HepG2 (cell line): ENCODE measurements around the gene CBLB. TPM values are rescaled to one million over a fixed set of nuclear protein-coding genes. Genes with fewer than 3 reads are reported as not detected.

Experiments used
- ATAC-seq: fragments of 200-7000 bp; cut with Tn5 transposase; 3 replicates; pipeline ENCODE4 v1.9.1; 2020; ENCODE audit warnings: mild to moderate bottlenecking, moderate library complexity
- BruUV-seq: library from RNA; stranded (reverse); fragments of 400-500 nt; replicated peaks from 2 replicates; lab custom pipeline; 2021; lab: Mats Ljungman, UMichigan
- CTCF ChIA-PET: fragments of 300-600 bp; formaldehyde crosslinking; extraction: SDS; loops from one replicate; lab custom pipeline; 2021; ENCODE audit warnings: low total read pairs, inconsistent platforms, low intra/inter-chr PET ratio; lab: Yijun Ruan, JAX
- POLR2A ChIA-PET: fragments of 350-600 bp; sonication (Branson Sonifier 250); formaldehyde crosslinking; loops from one replicate; lab custom pipeline; 2020; ENCODE audit warnings: antibody characterized with exemption, inconsistent platforms; lab: Yijun Ruan, JAX
- DNase-seq: peaks from one replicate; pipeline ENCODE4 v3.0.0-alpha.2; 2015; ENCODE audit warnings: low spot score
- FAIRE-seq: peaks from 3 replicates; lab custom pipeline; 2011; peaks lifted over from hg19 to GRCh38; lab: Jason Lieb, UNC
- H2AFZ ChIP-seq: one replicate; pipeline ENCODE4 v1.6.1; 2011; ENCODE audit warnings: low read length, inconsistent platforms
- H3K27ac ChIP-seq: fragments of 300-600 bp; 3 replicates; pipeline ENCODE4 v1.8.0; 2011; ENCODE audit warnings: mixed run types, mild to moderate bottlenecking, mixed read lengths, low read length, inconsistent platforms; ENCODE audit not compliant: insufficient read depth; ENCODE audit errors: extremely low read length
- H3K27me3 ChIP-seq, 2 experiments: fragments of 200-600 bp in 1 of 2; 2 replicates in 1 of 2; 3 replicates in 1 of 2; pipeline versions ENCODE4 v1.6.0 to v1.8.0; 2011; ENCODE audit warnings: low read length in 2 of 2, mild to moderate bottlenecking in 2 of 2, moderate library complexity in 2 of 2, inconsistent platforms in 1 of 2; ENCODE audit not compliant: insufficient read depth in 2 of 2, control insufficient read depth in 1 of 2
- H3K36me3 ChIP-seq, 2 experiments: fragments of 200-600 bp in 1 of 2; replicated peaks in 1 of 2; 2 replicates in 1 of 2; 3 replicates in 1 of 2; pipeline versions ENCODE4 v1.5.1 to v1.8.0; 2011; ENCODE audit warnings: low read length in 2 of 2, inconsistent platforms in 1 of 2; ENCODE audit not compliant: insufficient read depth in 2 of 2, control insufficient read depth in 1 of 2
- H3K4me1 ChIP-seq: 2 replicates; pipeline ENCODE4 v1.5.1; 2012; ENCODE audit warnings: low read length, inconsistent platforms; ENCODE audit not compliant: insufficient read depth
- H3K4me2 ChIP-seq: 2 replicates; pipeline ENCODE4 v1.6.0; 2011; ENCODE audit warnings: low read depth, low read length, inconsistent platforms
- H3K4me3 ChIP-seq, 3 experiments: fragments of 200-600 bp in 1 of 3; sonication (generic), shearing (Covaris generic) in 1 of 3; replicated peaks in 1 of 3; 2 replicates each; pipeline ENCODE4 v1.5.1; 2011 to 2016; ENCODE audit warnings: low read length in 3 of 3, inconsistent platforms in 2 of 3, low read depth in 2 of 3, mild to moderate bottlenecking in 2 of 3, control low read depth in 1 of 3, mixed read lengths in 1 of 3; ENCODE audit not compliant: insufficient read depth in 1 of 3
- H3K79me2 ChIP-seq: one replicate; pipeline ENCODE4 v1.6.1; 2011; ENCODE audit warnings: low read length, inconsistent platforms; ENCODE audit not compliant: insufficient read depth
- H3K9ac ChIP-seq: 2 replicates; pipeline ENCODE4 v1.6.0; 2011; ENCODE audit warnings: mild to moderate bottlenecking, low read depth, low read length, inconsistent platforms; ENCODE audit not compliant: insufficient read depth
- H3K9me3 ChIP-seq: 2 replicates; pipeline ENCODE4 v1.5.1; 2012; ENCODE audit warnings: mild to moderate bottlenecking, low read length
- H4K20me1 ChIP-seq: 2 replicates; pipeline ENCODE4 v1.6.0; 2011; ENCODE audit warnings: inconsistent platforms, mild to moderate bottlenecking, low read length, moderate library complexity; ENCODE audit not compliant: insufficient read depth
- CHCHD3 ChIP-seq: sonication (generic); formaldehyde crosslinking; IDR thresholded peaks from 2 replicates; pipeline ENCODE4 v1.8.0; 2022; ENCODE audit warnings: mild to moderate bottlenecking, missing genetic modification reagents, moderate library complexity
- E2F2 ChIP-seq: sonication (generic); formaldehyde crosslinking; IDR thresholded peaks from 2 replicates; pipeline ENCODE4 v1.4.0; 2020; ENCODE audit warnings: missing genetic modification reagents, borderline replicate concordance
- KDM1A ChIP-seq: IDR thresholded peaks from 2 replicates; pipeline ENCODE4 v1.6.1; 2016; ENCODE audit warnings: missing compliant biosample characterization
- NFIB ChIP-seq: sonication (generic); formaldehyde crosslinking; IDR thresholded peaks from 2 replicates; pipeline ENCODE4 v1.9.0; 2021; ENCODE audit warnings: missing genetic modification reagents, mild to moderate bottlenecking, borderline replicate concordance
- NONO ChIP-seq, 2 experiments: fragments of 450-650 bp in 1 of 2; sonication (generic) in 1 of 2; formaldehyde crosslinking in 1 of 2; IDR thresholded peaks in 1 of 2; conservative IDR thresholded peaks in 1 of 2; 2 replicates each; pipeline versions ENCODE4 v1.6.1 to v1.8.0; 2017 to 2022; ENCODE audit warnings: mild to moderate bottlenecking in 1 of 2, missing genetic modification reagents in 1 of 2, moderate library complexity in 1 of 2
- PHF5A ChIP-seq: IDR thresholded peaks from one replicate; pipeline ENCODE4 v1.6.1; 2018; ENCODE audit warnings: low read depth, missing genetic modification reagents; ENCODE audit not compliant: unreplicated experiment
- RARG ChIP-seq: sonication (generic); formaldehyde crosslinking; IDR thresholded peaks from 2 replicates; pipeline ENCODE4 v1.4.0; 2020; ENCODE audit warnings: low read depth, mild to moderate bottlenecking, missing genetic modification reagents
- RBFOX2 ChIP-seq: fragments of 200-400 bp; formaldehyde crosslinking; IDR thresholded peaks from 2 replicates; pipeline ENCODE4 v1.6.1; 2017; ENCODE audit warnings: low read depth, mild to moderate bottlenecking, low read length
- SAFB2 ChIP-seq: sonication (generic); formaldehyde crosslinking; IDR thresholded peaks from 2 replicates; pipeline ENCODE4 v1.5.1; 2020; ENCODE audit warnings: missing genetic modification reagents, low read depth, mild to moderate bottlenecking, borderline replicate concordance
- ZNF850 ChIP-seq: sonication (generic); formaldehyde crosslinking; conservative IDR thresholded peaks from 2 replicates; pipeline ENCODE4 v1.9.0; 2021; ENCODE audit warnings: mild to moderate bottlenecking, missing genetic modification reagents
- ZNF878 ChIP-seq: sonication (generic); formaldehyde crosslinking; IDR thresholded peaks from 2 replicates; pipeline ENCODE4 v1.8.1; 2023; ENCODE audit warnings: mild to moderate bottlenecking, missing genetic modification reagents, moderate library complexity
- WGBS: methylation state at CpG from one replicate; pipeline ENCODE4 v1.1.6; 2017; ENCODE audit warnings: low lambda C conversion rate; 5-methylcytosine and 5-hydroxymethylcytosine counted together
- in situ Hi-C: cut with HindIII; loops from 2 replicates; pipeline ENCODE4 v1.10.0; 2017; ENCODE audit warnings: low pct_unique_long_range_greater_than_20kb; ENCODE audit not compliant: extremely low pct_ligation_motif_present
- intact Hi-C: fragments of 100-400 bp; cut with micrococcal nuclease; formaldehyde crosslinking; loops from one replicate; pipeline ENCODE4 v1.10.0; 2022; ENCODE audit not compliant: unreplicated experiment
- polyA plus RNA-seq, 8 experiments: library from polyadenylated mRNA; depleted of rRNA in 3 of 8; stranded (reverse) in 7 of 8; unstranded in 1 of 8; fragments of >200 nt; fragmentation: Illumina TruSeq in 4 of 8; extraction: Trizol in 4 of 8; gene quantifications; 2 replicates each; pipeline versions ENCODE4 v1.2.1 to v1.2.3, GENCODE V29; 2011 to 2016; ENCODE audit warnings: low read depth in 4 of 8, missing spikeins in 1 of 8, mixed read lengths in 1 of 8; ENCODE audit not compliant: insufficient read depth in 1 of 8
- total RNA-seq, 5 experiments: library from RNA; depleted of rRNA; stranded (reverse); fragments of >200 nt; fragmentation: Illumina TruSeq; extraction: Trizol; gene quantifications; 2 replicates each; pipeline ENCODE4 v1.2.3, GENCODE V29; 2016; ENCODE audit warnings: low read depth in 1 of 5
- TF ChIP-seq, protein P1 (sequence below): sonication (generic); formaldehyde crosslinking; IDR thresholded peaks from 2 replicates; pipeline ENCODE4 v1.5.0; 2020; ENCODE audit warnings: missing genetic modification reagents, mild to moderate bottlenecking, borderline replicate concordance
- TF ChIP-seq, protein P2 (sequence below): sonication (generic); formaldehyde crosslinking; IDR thresholded peaks from 2 replicates; pipeline ENCODE4 v1.5.1; 2020; ENCODE audit warnings: mild to moderate bottlenecking, missing genetic modification reagents

The CBLB gene
- total and polyA plus RNA-seq, 2 of the 13 experiments (the other 11 are each of a cell fraction or from before 2014, with no cell fraction given): 9.8 to 16.4 TPM

- Histone ChIP-seq H3K36me3 (no peaks in the 10 kb centered on the region; a peak in 1 of 5 replicates), H3K9me3 (no peaks in the 10 kb centered on the region), H3K4me2 (no peak overlapping the region), H3K27me3 (no peaks in the 10 kb centered on the region), H3K4me3 (no peak overlapping the region), H3K4me1 (peaks cover 21% of the 10 kb centered on the region), H4K20me1 (peaks cover 11% of the 10 kb centered on the region; the same call in 1 of the 2 replicates), H3K9ac (no peak overlapping the region), H3K27ac (no peak overlapping the region), H3K79me2 (peaks cover 18% of the 10 kb centered on the region), H2AFZ (no peak overlapping the region)
- ChIA-PET CTCF (no interaction called here), POLR2A (no interaction called here)
- TF ChIP-seq E2F2 (CRISPR knock-in tag): no peak
- TF ChIP-seq, protein P1, sequence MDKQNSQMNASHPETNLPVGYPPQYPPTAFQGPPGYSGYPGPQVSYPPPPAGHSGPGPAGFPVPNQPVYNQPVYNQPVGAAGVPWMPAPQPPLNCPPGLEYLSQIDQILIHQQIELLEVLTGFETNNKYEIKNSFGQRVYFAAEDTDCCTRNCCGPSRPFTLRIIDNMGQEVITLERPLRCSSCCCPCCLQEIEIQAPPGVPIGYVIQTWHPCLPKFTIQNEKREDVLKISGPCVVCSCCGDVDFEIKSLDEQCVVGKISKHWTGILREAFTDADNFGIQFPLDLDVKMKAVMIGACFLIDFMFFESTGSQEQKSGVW (CRISPR knock-in tag): no peak
- no peak for TF ChIP-seq RARG (CRISPR knock-in tag)
- no peak for TF ChIP-seq NFIB (CRISPR knock-in tag)
- no peak for TF ChIP-seq SAFB2 (CRISPR knock-in tag)
- no peak for TF ChIP-seq RBFOX2
- TF ChIP-seq KDM1A (CRISPR knock-in tag): no peak
- TF ChIP-seq NONO (IDR thresholded peaks at IDR 0.05): no peak
- no peak for TF ChIP-seq NONO (CRISPR knock-in tag; conservative IDR thresholded peaks at IDR 0.05)
- TF ChIP-seq ZNF878: no peak
- TF ChIP-seq ZNF850 (CRISPR knock-in tag): no peak
- TF ChIP-seq PHF5A: no peak
- no peak for TF ChIP-seq CHCHD3 (CRISPR knock-in tag)
- TF ChIP-seq, protein P2, sequence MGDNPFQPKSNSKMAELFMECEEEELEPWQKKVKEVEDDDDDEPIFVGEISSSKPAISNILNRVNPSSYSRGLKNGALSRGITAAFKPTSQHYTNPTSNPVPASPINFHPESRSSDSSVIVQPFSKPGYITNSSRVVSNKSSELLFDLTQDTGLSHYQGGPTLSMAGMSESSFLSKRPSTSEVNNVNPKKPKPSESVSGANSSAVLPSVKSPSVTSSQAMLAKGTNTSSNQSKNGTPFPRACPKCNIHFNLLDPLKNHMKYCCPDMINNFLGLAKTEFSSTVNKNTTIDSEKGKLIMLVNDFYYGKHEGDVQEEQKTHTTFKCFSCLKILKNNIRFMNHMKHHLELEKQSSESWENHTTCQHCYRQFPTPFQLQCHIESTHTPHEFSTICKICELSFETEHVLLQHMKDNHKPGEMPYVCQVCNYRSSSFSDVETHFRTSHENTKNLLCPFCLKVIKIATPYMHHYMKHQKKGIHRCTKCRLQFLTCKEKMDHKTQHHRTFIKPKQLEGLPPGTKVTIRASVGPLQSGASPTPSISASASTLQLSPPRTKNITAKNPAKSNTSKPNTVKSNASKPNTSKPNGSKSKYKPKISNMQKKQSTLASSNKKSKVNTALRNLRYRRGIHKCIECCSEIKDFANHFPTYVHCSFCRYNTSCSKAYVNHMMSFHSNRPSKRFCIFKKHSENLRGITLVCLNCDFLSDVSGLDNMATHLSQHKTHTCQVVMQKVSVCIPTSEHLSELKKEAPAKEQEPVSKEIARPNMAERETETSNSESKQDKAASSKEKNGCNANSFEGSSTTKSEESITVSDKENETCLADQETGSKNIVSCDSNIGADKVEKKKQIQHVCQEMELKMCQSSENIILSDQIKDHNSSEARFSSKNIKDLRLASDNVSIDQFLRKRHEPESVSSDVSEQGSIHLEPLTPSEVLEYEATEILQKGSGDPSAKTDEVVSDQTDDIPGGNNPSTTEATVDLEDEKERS (CRISPR knock-in tag): no peak
- ATAC-seq (no peak), FAIRE-seq (no peak), DNase-seq (no peak)
- in situ Hi-C loops (no loop called here), intact Hi-C loops (no loop called here)
- 100% methylated on average over 2 of the region's 2 CpGs for WGBS
- BruUV-seq: no TSS peak
These were observed 75.8 kb downstream of the CBLB start for GRCh38 chr3:105793040-105793439.
